ENCODE measurements around the gene C1orf226. TPM values are rescaled to one million over a fixed set of nuclear protein-coding genes. Genes with fewer than 3 reads are reported as not detected.

Gene C1orf226
- total RNA-seq, 1 donor from 2014 or later: 6.4 TPM

GRCh38 chr1:162388083-162388594 lies 6.6 kb downstream of the C1orf226 start:
- no peak for DNase-seq (ENCODE audit: low spot score)
- no peak for TF ChIP-seq CTCF (IDR thresholded peaks at IDR 0.05)
- Mint-ChIP-seq H3K9me3 (ENCODE audit: low read depth) (no peaks in the 10 kb centered on the region), H3K4me3 (ENCODE audit: unreplicated experiment) (no peak overlapping the region), H3K36me3 (ENCODE audit: low read depth) (peaks cover 9% of the 10 kb centered on the region), H3K4me1 (ENCODE audit: low read depth) (no peaks in the 10 kb centered on the region), H3K27ac (ENCODE audit: unreplicated experiment) (no peak overlapping the region), H3K27me3 (ENCODE audit: low read depth) (no peaks in the 10 kb centered on the region)

- no peaks in the 10 kb centered on the region for H3K27me3 Mint-ChIP-seq (ENCODE audit: low read depth)
- no peak overlapping the region for H3K4me3 Mint-ChIP-seq (ENCODE audit: unreplicated experiment)
- no peak for DNase-seq (ENCODE audit: low spot score)
- TF ChIP-seq CTCF (IDR thresholded peaks at IDR 0.05): no peak
- H3K36me3 Mint-ChIP-seq (ENCODE audit: low read depth): peaks cover 8% of the 10 kb centered on the region
- H3K4me1 Mint-ChIP-seq (ENCODE audit: low read depth): no peaks in the 10 kb centered on the region
- H3K27ac Mint-ChIP-seq (ENCODE audit: unreplicated experiment): no peak overlapping the region
- no peaks in the 10 kb centered on the region for H3K9me3 Mint-ChIP-seq (ENCODE audit: low read depth)
These were observed 7.1 kb downstream of the C1orf226 start for GRCh38 chr1:162388615-162389014.

GRCh38 chr1:162389021-162389818 lies 7.7 kb downstream of the C1orf226 start:
- no peak for TF ChIP-seq CTCF (IDR thresholded peaks at IDR 0.05)
- Mint-ChIP-seq H3K4me3 (ENCODE audit: unreplicated experiment) (no peak overlapping the region), H3K36me3 (ENCODE audit: low read depth) (peaks cover 5% of the 10 kb centered on the region), H3K27ac (ENCODE audit: unreplicated experiment) (no peak overlapping the region), H3K9me3 (ENCODE audit: low read depth) (no peaks in the 10 kb centered on the region), H3K4me1 (ENCODE audit: low read depth) (no peaks in the 10 kb centered on the region), H3K27me3 (ENCODE audit: low read depth) (no peaks in the 10 kb centered on the region)
- no peak for DNase-seq (ENCODE audit: low spot score)

- no peak for DNase-seq (ENCODE audit: low spot score)
These were observed 8.4 kb downstream of the C1orf226 start for GRCh38 chr1:162389971-162390370.

More at GRCh38 chr1:162389971-162390370, 8.4 kb downstream of the C1orf226 start:
- H3K4me3 Mint-ChIP-seq (ENCODE audit: unreplicated experiment): no peak overlapping the region
- no peaks in the 10 kb centered on the region for H3K4me1 Mint-ChIP-seq (ENCODE audit: low read depth)
- no peaks in the 10 kb centered on the region for H3K27me3 Mint-ChIP-seq (ENCODE audit: low read depth)
- H3K9me3 Mint-ChIP-seq (ENCODE audit: low read depth): no peaks in the 10 kb centered on the region
- no peak for TF ChIP-seq CTCF (IDR thresholded peaks at IDR 0.05)
- H3K36me3 Mint-ChIP-seq (ENCODE audit: low read depth): peaks cover 5% of the 10 kb centered on the region
- no peak overlapping the region for H3K27ac Mint-ChIP-seq (ENCODE audit: unreplicated experiment)

Data from chondrocyte (in vitro differentiated cells).